Mesenteric fat pad (tissue), 1 donor: ENCODE results near the gene SLC25A4. TPM values are rescaled to one million over a fixed set of nuclear protein-coding genes. Genes with fewer than 3 reads are reported as not detected.
"Not testable (repeated sequence)": the region's sequence is repeated elsewhere in the genome, so short reads cannot be mapped to it uniquely, and the experiment has no call there.

ENCODE experiments used
- DNase-seq: peaks from one replicate; pipeline ENCODE4 v3.0.0-alpha.2; 2020; ENCODE audit warnings: low spot score
- long read RNA-seq: library from polyadenylated mRNA; unstranded; transcript quantifications from one replicate; pipeline ENCODE4 v2.0.0, GENCODE V29; 2020
- total RNA-seq: library from RNA; stranded (reverse); fragmentation: NEBNext Ultra II Directional; extraction: Animal tissue kit (Norgen Biotek cat#: 25700); gene quantifications from one replicate; pipeline ENCODE4 v1.2.1, GENCODE V29; 2021
- donor health status: DM: yes; HTN: yes; CAD: no.

Gene SLC25A4
- 20.9 TPM for total RNA-seq
- long read RNA-seq, full-length matches to known transcripts, result 313 of 333 reads
- long read RNA-seq, partial matches to known transcripts, result 4 of 333 reads
- long read RNA-seq, other reads (novel, unspliced or antisense), result 16 of 333 reads

DNA sequence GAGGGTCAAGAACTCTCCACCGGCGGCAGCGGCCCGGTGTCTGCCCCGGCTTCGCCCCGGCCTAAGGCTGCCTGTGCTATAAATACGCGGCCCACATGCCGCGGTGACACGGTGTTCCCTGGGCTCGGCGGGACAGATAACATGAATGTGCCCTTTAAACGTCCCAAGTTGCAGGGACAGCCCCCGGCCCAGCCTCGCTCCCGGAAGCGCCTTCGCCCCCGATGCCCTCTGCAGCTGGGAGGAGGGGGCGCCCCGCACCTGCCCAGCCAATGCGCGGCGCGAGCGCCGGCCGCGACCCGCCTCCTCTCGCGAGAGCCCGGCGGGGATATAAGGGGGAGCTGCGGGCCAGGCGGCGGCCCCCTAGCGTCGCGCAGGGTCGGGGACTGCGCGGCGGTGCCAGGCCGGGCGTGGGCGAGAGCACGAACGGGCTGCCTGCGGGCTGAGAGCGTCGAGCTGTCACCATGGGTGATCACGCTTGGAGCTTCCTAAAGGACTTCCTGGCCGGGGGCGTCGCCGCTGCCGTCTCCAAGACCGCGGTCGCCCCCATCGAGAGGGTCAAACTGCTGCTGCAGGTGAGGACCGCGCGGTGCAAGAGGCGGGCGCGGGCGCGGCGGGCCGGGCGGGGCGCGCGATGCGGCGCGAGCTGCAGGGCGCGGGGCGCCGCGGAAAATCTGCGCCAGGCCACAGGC lies at the start of gene SLC25A4:
SLC25A4 (plus strand) TSS at position 355 of the 689 bp plus-strand sequence; CDS start at position 462, 107 bp downstream.
- DNase-seq, result peak; percentile 95

- no peak for DNase-seq
These were observed 49.5 kb upstream of the SLC25A4 start for GRCh38 chr4:185093603-185094002.

GRCh38 chr4:185096032-185096653 lies 46.9 kb upstream of the SLC25A4 start:
- no peak for DNase-seq

GRCh38 chr4:185098474-185098873 lies 44.6 kb upstream of the SLC25A4 start:
- no peak for DNase-seq

DNA sequence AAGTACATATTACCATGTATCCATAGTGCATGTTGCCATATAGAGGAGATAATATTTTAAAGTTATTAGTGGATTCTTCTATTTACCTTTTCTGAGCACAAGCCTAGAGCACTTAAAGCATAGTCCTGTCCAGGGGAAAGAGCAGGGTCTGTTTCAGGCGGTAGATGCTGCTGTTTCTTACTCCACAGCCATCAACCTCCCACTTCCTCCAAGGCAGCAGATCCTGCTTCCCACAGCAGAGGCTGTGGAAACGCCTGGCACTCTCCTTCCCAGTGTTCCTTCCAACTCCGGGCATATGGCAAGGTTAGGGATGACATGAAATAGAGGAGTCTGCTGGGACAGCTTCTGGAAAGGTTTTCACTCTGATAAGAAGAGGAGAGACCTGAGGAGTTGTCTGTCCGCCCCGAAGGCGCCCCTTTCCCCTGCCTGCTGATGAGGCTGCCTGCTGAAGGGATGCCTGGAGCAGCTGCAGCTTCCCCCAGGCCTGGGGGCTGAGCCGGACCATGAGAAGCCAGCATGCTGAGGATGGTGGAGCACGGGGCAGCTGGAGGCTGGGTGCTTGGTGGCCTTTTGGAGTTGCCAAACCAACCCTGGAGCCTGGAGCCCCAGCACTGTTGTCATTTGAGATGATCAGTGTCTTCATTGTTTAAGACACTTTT lies 43.9 kb upstream of the SLC25A4 start:
- DNase-seq, result no peak

- DNase-seq, result no peak
These were observed 43.1 kb upstream of the SLC25A4 start for GRCh38 chr4:185099940-185100339.

DNA sequence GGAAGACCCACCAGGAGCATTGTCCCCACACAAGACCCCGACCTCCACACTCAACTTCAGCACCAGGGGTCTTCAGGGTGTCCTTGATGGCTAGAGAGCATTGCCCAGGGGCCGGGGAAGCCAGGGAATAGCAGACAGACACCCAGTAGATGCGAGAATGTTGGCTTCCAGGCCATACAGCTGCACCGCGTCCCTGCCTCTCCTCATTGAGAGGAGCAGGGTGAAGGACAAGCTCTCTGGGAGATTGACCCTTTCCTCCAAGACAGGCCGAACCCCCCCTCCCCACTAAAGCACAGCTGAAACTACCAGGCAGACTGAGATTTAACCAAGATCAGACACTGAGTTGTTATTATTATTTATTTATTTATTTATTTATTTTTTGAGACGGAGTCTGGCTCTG lies 42.6 kb upstream of the SLC25A4 start:
- no peak for DNase-seq

GRCh38 chr4:185101354-185101890 lies 41.6 kb upstream of the SLC25A4 start:
- no peak for DNase-seq

- no peak for DNase-seq
These were observed 38.3 kb upstream of the SLC25A4 start for GRCh38 chr4:185104733-185105132.

DNA sequence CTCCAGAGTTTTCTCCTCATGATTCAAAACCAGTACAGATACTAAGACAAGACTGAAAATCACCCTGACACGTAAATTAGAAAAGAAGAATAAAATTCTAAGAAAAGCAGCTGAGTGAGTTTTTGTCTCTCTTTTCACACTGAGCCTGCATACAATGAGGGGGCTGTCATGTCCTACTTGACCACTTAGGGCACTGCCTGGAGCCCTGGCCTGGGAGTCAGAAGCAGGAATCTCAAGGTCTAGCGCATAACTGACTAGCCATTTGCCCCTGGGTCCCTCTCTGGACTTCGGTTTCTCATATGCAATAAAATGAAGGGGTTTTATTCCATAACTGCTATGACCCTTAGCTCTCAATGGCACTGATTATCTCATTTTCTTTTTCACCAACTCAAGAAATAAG lies 36.7 kb upstream of the SLC25A4 start:
- DNase-seq, result no peak

- not testable (repeated sequence) for DNase-seq
These were observed 35.5 kb upstream of the SLC25A4 start for GRCh38 chr4:185107574-185107973.

- no peak for DNase-seq
These were observed 34.9 kb upstream of the SLC25A4 start for GRCh38 chr4:185108185-185108584.

DNA sequence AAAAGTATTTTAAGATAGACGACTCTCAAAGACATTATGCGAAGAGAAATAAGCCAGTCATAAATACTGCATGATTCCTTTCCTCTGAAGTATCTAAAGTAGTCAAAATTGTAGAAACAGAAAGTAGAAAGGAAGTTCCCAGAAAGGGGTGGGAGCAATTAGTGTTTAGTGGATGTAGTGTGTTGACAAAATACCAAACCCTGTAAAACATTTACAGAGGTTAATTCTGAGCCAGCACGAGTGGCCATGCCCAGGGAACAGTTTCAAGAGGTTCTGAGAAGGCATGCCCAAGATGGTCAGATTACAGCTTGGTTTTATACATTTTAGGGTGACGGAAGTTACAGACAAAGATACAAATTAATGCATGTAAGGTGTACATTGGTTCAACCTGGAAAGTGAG lies 34.4 kb upstream of the SLC25A4 start:
- DNase-seq, result no peak

DNA sequence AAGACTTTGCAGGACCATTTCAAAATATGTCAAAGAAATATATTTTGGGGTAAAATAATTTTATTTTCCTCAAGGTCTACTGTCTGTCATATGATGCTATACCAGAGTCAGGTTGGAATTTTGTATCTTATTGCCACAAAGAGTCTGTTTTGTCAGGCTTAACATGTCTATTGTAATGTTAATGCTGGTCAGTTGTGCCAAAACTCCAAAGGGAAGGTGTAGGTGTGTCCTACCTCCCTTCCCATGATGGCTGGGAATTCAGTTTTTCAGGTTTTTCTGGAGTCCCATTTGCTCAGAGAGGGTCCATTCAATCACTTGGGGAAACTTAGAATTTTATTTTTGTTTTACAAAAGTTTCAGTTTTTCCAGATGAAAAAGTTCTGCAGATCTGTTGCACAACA lies 33.3 kb upstream of the SLC25A4 start:
- no peak for DNase-seq

GRCh38 chr4:185110375-185110823 lies 32.7 kb upstream of the SLC25A4 start:
- DNase-seq, result no peak

DNA sequence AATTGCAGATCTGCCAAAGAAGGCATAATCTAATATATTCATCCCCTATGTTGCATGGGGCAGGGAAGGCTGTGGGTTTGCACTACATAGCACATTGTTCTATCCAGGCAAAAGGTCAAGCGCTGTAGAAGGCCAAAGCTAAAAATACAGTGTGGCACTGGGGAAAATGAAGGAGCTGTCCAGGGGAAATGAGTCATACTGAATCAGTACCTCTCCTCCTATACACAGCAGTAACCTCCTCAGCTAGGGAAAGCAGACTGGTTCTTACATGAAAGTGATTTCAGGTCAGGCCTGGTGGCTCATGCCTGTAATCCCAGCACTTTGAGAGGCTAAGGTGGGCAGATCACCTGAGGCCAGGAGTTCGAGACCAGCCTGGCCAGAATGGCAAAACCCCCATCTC lies 31.0 kb upstream of the SLC25A4 start:
- no peak for DNase-seq

DNA sequence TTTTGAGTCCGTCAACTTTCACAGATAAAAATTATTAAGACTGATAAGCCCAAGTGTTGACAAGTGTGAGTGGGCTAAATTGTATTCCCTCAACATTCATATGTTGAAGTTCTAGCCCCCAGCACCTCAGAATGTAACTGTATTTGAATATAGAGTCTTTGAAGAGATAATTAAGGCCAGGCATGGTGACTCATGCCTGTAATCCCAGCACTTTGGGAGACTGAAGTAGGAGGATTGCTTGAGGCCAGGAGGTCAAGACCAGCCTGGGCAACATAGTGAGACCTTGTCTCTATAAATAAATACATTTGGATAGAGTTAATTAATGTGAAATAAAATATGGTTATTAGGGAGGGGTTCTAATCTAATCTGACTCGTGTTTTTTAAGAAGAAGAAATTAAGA lies 29.7 kb upstream of the SLC25A4 start:
- no peak for DNase-seq

DNA sequence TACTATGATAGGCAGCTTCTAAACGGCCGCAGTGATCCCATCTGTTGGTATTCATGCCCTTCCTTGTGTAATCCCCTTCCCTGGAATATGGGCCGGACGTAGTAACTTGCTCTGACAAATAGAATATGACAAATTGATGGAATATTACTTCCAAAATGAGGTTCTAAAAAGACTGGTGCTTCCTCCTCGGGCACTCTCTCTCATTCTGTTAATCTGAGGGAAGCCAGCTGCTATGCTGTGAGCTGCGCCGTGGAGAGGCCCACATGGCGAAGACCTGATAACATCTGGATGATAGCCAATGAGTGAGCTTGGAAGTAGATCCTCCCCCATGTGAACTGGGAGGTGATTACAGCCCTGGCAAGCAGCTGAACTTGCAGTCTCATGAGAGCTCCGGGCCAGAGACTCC lies 27.2 kb upstream of the SLC25A4 start:
- no peak for DNase-seq

DNA sequence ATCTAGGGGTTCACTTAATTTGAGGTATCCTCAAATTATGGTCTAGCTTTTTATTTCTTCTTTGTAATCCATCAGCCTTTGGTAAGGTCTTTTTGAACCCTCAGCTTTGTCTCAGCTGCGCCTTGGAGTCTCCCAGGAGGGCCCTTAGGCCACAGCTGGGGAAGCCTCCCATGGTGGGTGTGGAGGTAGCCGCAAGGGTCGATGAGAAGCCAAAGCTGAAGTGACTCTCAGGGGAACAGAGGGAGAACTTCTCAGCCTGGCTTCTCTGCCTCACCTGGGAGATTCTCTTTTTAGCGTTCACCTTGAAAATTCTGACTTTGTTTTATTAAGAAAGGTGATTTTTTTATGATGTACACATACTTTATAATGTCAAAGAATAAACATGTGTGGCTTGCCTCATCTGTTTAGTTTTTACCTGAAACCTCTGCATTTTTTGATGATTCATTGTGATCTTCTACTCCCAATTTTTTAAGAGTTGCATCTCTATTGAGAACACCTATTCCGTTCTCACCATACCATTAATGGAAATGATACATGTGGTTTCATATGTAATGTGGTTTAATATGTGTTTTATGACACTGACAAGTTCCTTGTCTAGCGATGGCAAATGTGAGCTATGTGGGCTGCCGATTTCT lies 25.6 kb upstream of the SLC25A4 start:
- no peak for DNase-seq

GRCh38 chr4:185118876-185119275 lies 24.2 kb upstream of the SLC25A4 start:
- DNase-seq, result no peak

GRCh38 chr4:185119467-185119866 lies 23.6 kb upstream of the SLC25A4 start:
- DNase-seq, result not testable (repeated sequence)
